Hematopoietic multipotent progenitor cell treated with erythropoietin and hydrocortisone succinate and interleukin-3 and kit ligand, for 8 days (in vitro differentiated cells): Measurements from ENCODE around the gene DUS3L.
"Not testable (repeated sequence)": the region's sequence is repeated elsewhere in the genome, so short reads cannot be mapped to it uniquely, and the experiment has no call there.

Experiments used
- DNase-seq: peaks from one replicate; pipeline ENCODE4 v3.0.0-alpha.2; 2015

DUS3L gene

GRCh38 chr19:5799247-5800241 is 8.6 kb upstream of the DUS3L start:
- DNase-seq: peak; percentile 98

GRCh38 chr19:5798244-5798643 is 7.3 kb upstream of the DUS3L start:
- no peak for DNase-seq

DNA sequence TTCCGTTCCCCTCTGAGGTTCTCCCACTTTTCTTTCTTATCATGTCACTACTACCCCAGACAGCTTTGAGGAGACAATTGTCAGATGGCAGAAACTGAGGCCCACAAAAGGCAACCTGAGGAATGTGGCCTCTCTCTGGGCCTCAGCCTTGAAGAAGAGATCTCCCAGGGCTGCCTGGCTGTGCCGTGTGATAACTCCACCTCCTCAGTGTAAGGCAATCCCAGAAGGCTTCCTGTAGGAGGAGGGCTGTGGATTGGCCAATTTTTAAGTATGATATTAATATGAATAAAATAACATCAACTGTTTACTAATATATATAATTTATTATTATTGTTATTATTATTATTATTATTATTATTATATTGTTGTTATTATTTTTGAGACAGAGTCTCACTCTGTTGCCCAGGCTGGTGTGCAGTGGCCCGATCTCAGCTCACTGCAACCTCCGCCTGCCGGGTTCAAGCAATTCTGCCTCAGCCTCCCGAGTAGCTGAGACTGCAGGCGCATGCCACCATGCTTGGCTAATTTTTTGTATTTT is 4.5 kb upstream of the DUS3L start:
- no peak for DNase-seq

DNA sequence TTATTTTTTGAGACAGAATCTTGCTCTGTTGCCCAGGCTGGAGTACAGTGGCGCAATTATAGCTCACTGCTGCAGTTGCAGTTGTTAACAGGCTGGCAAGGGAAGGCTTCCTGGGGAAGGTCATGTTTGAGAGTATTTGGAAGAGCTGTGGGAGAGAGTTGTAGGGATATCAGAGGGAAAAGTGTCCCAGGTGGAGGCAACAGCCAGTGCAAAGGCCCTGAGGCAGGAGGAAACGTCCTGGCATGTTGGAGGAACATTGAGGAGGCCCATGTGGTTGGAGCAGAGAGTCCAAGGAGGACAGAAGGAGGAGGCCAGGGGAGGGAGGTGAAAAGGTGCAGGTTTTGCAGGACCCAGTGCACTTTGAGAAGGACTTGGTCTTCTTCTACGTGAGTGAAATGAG is 2.2 kb upstream of the DUS3L start:
- no peak for DNase-seq

DNA sequence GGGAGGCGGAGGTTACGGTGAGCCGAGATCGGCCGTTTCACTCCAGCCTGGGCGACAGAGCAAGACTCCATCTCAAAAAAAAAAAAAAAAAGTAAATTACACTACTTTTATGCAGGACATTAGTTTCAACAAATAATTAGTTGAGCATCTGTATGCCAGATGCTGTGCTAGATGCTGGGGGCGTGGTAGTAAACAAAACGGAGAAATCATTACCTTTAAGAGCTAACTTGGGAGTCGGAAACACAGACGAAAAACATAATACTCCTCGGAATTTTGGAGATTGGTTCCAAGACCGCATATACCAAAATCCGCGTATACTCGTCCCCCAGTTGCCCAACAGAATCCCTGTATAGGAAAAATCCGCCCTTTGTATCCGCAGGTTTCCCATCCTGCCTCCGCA is 1.3 kb upstream of the DUS3L start:
- DNase-seq: no peak

DNA sequence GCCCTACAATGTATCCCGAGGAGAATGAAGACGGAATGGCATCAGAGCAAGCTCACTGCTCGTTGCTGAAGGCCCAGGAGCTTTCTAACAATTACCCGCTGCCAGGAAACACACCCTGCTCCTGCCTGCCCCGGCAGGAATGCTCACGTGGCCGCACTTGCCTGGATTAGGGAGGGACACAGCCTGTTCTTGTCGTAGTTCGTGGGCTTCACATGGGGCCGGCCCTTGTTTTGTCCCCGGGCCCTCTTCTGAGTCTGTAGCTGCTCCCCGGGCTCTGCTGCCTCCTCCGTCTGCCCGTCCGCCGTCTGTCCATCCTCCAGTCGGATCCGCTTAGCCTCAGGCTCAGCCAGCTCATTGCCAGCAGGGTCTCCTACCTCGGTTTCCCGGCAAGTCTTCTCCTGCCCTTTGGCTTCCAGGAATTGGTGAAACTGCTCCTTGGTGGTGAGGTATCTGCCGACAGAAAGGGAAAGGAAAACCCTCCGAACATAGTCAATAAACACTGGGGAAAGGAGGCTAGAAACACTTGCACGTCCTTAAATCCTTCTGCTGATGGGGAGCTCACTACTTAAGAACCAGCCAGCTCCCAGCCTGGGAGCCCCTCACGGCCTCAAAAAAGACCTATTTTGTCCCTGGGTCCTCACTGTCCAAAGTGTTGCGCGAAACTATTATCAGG is 941 bp downstream of the DUS3L start:
- DNase-seq: no peak

DNA sequence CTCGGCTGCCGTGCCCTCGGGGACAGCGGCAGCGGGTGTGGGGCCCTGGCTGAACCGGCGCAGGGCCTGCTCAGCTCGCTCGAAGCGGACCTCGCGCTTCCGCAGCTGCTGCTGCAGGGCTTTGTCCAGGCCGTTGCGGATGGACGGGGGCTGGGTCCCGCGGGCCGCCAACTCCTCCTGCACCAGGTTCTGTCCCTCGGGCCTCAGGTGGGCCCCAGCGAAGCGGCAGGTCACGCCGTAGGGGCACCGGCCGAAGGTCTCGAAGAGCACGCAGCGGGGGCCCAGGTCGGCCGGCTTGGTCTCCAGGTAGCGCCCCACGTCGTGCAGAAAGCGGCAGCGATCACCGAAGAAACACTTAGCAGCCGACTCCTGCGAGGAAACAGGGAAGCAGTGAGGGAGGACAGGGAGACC is 1.6 kb downstream of the DUS3L start:
- no peak for DNase-seq

- no peak for DNase-seq
Observed at GRCh38 chr19:5788422-5788821, 2.5 kb downstream of the DUS3L start.

DNA sequence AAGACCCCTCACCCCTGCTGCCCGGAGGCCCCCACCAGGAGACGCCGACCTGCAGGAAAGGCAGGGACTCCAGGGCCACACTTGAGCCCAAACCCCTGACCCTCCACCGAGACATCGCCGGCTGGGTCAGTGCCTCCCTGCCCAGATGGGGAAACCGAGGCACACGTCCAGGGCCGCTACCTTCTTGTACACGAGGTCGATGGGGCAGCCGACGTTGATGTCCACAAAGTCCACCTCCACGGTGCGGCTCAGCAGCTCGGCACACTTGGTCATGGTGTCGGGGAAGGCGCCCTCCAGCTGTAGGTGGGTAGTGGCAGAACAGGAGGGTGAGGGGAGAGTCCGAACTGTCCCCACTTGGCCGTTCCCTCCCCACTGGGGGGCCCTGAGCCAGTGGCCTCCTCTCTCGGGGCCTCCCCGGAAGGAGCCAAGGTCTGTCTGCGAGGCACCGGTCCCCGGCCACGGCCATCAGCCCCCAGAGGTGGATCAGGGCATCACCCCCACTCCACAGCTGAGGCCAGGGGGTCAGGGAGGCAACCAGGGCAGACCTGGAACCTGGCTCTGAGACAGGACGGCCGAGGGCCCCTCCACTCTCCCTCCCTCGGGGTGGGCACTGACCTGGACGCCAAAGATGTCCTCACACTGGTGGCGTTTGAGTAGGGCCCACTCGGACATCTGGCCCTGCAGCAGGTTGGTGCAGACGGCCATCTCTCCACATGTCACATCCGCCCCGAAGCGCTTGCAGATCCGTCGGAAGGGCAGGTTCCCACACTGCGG is 3.4 kb downstream of the DUS3L start:
- no peak for DNase-seq

GRCh38 chr19:5786593-5787408 is 4.2 kb downstream of the DUS3L start:
- DNase-seq: no peak

DNA sequence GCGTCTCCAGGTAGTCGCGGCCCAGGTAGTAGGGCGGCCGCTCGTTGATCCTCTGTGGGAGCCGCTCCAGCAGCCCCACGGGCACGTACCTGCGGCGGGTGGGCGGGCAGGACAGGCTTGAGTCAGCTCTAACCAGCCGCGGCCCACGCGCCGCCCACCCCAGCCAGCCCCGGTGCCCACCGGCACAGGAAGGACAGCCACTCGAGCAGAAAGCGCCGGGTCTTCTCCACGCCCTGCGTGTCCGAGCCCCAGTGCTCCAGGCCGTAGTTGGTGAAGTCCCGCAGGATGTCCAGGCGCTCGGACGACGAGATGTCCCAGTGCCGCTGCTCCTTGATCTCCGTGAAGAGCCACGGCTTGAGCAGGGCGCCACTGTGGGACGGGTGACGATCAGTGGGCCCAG is 5.5 kb downstream of the DUS3L start:
- no peak for DNase-seq

DNA sequence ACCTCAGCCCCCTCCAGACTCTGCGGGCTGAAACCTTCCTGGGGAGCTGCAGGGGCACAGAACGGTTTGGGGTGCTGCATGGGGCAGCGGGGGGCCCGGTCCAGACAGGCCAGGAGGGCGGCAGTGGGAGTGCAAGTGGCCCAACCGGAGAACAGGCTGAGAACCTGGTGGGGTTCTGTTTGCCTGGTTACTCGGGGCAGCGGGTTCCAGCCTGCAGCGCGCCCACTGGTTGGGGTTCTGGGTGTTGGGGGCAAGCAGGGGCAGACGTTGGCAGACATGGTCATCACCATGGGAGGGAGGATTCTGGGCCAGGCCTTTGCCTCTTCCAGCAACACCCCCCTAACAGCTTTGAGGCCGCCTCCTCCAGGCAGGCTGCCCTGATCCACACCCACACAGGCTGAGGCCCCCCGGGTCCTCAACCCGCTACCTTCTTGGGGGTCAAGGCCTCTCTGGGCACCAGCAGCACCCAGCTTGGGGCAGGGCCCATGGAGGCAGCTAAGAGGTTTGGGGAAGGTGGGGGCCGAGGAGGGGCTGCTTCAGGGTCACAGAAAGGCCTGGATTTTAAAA is 6.3 kb downstream of the DUS3L start, which contains the start of gene PRR22:
Gene PRR22 (minus strand): TSS at position 166 of the 567 bp plus-strand sequence. CDS start 86 bp downstream, at position 80.
- no peak for DNase-seq

DNA sequence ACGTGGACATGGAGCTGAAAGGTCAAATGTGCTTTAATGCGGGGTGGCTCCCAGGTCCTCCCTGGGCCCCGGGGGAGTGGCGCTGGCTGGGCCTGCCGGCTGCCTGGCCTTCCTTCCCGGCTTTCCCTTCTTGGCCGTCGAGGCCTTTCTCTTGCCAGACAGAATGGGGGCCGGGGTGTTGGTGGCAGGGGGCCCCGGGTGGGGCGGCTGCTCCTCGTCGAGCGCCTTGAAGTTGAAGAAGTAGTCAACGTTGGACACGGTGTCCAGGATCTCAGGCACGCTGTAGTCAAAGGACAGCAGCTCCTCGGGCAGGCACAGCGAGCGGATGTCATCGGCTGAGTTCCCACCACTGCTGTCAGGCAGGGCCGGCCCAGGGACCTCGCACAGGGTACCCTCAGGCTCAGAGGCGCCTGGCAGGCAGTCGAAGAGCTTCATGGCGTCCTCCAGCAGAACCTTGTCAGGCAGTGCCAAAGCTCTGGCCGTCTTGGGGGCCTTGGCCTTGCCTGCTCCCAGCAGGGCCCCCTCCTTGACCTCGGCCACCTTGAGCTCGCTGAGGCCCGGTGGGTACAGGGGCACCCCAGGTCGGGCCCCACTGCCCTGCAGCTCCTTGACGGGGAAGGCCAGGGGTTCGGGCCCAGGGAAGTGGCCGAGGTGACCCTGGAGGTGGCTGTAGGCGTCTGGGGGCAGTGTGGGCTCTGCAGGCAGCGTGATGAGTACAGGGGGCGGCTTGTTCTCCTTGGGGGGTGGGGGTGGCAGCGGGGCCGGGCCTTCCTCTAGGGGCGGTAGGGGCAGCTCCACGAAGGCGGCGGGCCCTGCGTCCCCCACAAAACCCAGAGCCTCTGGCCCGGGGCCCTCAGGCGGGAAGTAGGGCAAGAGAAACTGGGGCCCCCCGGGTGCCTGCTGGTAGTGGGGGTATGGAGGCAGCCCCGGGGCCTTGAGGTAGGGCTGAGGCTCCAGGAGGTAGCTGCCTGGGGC is 7.7 kb downstream of the DUS3L start:
- DNase-seq: no peak

DNA sequence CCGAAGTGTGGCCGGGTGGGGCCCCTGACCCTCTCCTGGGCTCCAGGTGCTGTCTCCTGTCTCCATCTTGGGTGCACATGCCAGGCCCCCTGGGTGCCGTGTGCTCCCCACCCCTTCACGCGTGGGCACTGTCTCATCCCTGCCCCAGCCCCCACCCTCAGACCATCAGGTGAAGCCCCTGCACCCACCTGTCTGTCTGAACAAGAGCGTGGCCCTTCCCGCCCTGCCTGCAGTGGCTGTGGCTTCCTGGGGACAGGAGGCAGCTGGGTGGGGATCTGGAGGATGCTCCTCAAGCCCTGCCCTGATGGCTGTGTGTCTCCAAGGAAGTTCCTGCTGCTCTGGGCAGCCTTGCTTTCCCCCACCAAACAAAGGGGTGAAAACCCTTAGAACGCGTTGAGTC is 8.6 kb downstream of the DUS3L start:
- DNase-seq: no peak

DNA sequence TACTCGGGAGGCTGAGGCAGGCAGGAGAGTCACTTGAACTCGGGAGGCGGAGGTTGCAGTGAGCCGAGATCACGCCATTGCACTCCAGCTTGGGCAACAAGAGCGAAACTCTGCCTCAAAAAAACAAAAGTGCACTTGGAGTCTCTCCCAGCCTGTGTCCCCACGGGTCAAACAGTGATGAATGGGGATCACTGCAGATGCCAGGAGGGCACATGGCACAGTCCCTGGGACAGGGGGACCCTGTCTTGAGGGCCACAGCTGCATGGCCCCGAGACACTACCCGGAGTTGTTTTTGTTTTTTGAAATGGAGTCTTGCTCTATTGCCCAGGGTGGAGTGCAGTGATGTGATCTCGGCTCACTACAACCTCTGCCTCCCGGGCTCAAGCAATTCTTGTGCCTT is 10.0 kb downstream of the DUS3L start:
- DNase-seq: not testable (repeated sequence)

- DNase-seq: no peak
Observed at GRCh38 chr19:5778402-5778801, 12.6 kb downstream of the DUS3L start.

DNA sequence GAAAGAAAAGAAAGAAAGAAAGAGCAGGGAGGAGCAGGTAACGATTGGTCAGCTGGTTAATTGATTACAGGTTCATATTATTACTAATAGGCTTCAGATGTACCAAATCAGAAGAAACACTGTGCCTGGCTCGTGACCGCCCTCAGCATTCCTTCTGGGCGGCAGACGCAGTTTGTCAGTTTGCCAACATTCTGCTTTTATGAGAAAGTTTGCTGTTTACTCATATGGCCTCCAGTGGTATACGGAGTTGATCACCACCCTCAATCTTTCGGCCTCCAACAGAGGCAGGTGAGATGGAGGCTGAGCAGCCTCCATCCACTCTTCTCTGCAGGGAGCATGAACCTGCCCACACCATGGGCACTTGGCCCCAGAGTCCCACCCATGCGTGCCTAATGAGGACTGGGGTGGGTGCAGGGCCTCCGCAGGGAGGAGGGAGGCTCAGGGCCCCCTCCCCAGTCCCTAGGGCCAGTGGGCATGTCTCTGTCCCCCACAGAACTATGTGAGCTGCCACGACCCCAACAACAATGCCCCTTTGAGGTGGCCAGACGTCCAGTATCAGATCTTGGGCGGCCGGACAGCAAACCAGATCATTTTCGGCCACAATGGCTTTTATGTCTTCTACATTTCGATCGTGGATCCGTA is 15.2 kb downstream of the DUS3L start:
- no peak for DNase-seq

GRCh38 chr19:5774921-5775320 is 16.0 kb downstream of the DUS3L start:
- no peak for DNase-seq

DNA sequence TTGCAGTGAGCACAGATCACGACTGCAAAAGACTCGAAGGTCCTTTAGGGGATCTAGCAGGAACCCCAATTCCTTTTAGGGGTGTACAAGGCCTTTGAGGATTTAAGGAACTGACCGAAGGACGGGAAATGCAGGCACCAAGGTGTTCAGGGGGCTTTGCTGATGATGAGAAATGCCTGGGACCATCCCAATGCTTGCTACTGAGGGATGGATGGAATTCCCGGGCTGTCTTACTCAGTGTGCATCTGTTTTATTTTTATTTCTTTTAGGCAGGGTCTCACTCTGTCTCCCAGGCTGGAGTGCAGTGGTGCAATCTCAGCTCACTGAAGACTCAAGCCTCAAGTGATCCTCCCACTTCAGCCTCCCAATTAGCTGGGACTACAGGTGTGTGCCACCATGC is 17.7 kb downstream of the DUS3L start:
- no peak for DNase-seq

DNA sequence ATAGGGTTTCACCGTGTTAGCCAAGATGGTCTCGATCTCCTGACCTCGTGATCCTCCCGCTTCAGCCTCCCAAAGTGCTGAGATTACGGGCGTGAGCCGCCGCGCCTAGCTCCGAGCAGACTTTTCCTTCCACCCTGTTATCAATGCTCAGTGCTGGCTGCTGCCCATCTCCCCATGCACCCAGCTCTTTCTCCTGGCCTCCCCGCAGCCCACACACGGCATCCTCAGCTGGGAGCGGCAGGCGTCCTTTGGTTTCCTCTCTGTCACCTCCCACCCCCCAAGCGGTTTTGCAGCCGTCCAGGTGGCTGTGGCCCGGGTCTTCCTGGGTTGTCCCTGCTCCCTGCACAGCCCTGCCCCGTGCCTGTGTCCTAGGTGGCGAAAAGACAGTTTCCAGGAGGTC is 18.5 kb downstream of the DUS3L start:
- no peak for DNase-seq
